BLaER1 treated with 17β-estradiol and CSF1 and Interleukin-3, amounts not matched to agents 10 nM and 100 nM (cell line): ENCODE data around the gene HMSD.

ENCODE experiments used
- H3K27ac ChIP-seq, 11 experiments: shearing (Covaris generic); formaldehyde crosslinking; 2 replicates each; pipeline ENCODE4 v1.8.1; 2022
- H3K27me3 ChIP-seq, 11 experiments: shearing (Covaris generic); formaldehyde crosslinking; 2 replicates each; pipeline ENCODE4 v1.8.1; 2022
- H3K36me3 ChIP-seq, 11 experiments: shearing (Covaris generic); formaldehyde crosslinking; 2 replicates each; pipeline ENCODE4 v1.8.1; 2022
- H3K4me1 ChIP-seq, 10 experiments: shearing (Covaris generic); formaldehyde crosslinking; 2 replicates each; pipeline ENCODE4 v1.8.1; 2022
- H3K4me2 ChIP-seq, 11 experiments: shearing (Covaris generic); formaldehyde crosslinking; 2 replicates each; pipeline ENCODE4 v1.8.1; 2022
- H3K4me3 ChIP-seq, 10 experiments: shearing (Covaris generic); formaldehyde crosslinking; 2 replicates each; pipeline ENCODE4 v1.8.1; 2022
- H3K9ac ChIP-seq, 11 experiments: shearing (Covaris generic); formaldehyde crosslinking; 2 replicates each; pipeline ENCODE4 v1.8.1; 2022
- H3K9me3 ChIP-seq, 11 experiments: shearing (Covaris generic); formaldehyde crosslinking; replicated peaks in 1 of 11; 2 replicates each; pipeline ENCODE4 v1.8.1; 2022
- H4K20me1 ChIP-seq, 11 experiments: shearing (Covaris generic); formaldehyde crosslinking; 2 replicates each; pipeline ENCODE4 v1.8.1; 2022
- Cebpa-rat ChIP-seq, 11 experiments: shearing (Covaris generic); IDR thresholded peaks; 2 replicates each; pipeline ENCODE4 v1.8.1; 2022

HMSD gene

GRCh38 chr18:63977040-63977439 is 27.9 kb downstream of the HMSD start:
- Histone ChIP-seq H3K4me2 (peak overlapping the region in 5 of 11 experiments; percentile 68 to 97 (median 95); a peak in 11 of 22 replicates), H3K4me1 (peaks cover 27 to 85% (median 60%) of the 10 kb centered on the region in 10 experiments), H3K36me3 (peaks cover 21 to 46% (median 32%) of the 10 kb centered on the region in 11 experiments), H3K27ac (peak overlapping the region in 3 of 11 experiments; percentile 13 to 78 (median 36); a peak in 2 of 22 replicates), H3K9me3 (peaks cover 0 to 3% (median 0%) of the 10 kb centered on the region in 11 experiments; a peak in 3 of 22 replicates), H3K9ac (0 out of 22 replicates have a peak overlapping the region, but pooled peaks of 1 of the 11 experiments have one; percentile 42), H3K4me3 (no peak overlapping the region), H3K27me3 (no peaks in the 10 kb centered on the region), H4K20me1 (peaks cover 0 to 82% (median 51%) of the 10 kb centered on the region in 11 experiments; a peak in 20 of 22 replicates)
- no peak for TF ChIP-seq Cebpa-rat (IDR thresholded peaks at IDR 0.05)

DNA sequence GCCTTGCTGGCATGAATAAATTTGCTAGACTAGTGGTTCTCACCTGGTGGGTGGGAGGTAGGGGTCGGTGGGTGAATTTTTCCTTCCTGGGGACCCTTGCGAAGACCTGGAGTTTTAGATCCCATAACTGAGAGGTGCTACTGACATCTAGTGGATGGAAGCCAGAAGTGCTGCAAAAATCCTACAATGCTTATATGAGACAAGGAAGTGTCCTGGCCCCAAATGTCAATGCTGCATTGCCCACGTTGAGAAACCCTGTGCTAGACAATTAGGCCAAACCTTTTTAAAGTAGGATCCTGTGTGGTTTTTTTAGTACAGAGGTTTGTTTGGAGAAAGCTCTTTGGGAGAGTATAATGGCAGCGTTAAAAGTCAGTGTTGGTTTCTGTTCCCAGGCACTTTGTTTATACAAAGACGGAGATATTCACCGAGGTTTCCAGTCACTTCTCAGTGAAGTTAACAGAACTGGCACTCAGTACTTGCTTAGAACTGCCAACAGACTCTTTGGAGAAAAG is 30.4 kb downstream of the HMSD start:
- H3K27ac ChIP-seq: no peak overlapping the region
- peak overlapping the region in 6 of 11 experiments; percentile 6 to 41 (median 20); a peak in 6 of 22 replicates for H3K4me2 ChIP-seq
- H3K4me1 ChIP-seq: peaks cover 26 to 73% (median 51%) of the 10 kb centered on the region in 10 experiments
- no peak overlapping the region for H3K4me3 ChIP-seq
- TF ChIP-seq Cebpa-rat (IDR thresholded peaks at IDR 0.05): no peak
- no peaks in the 10 kb centered on the region for H3K27me3 ChIP-seq
- H4K20me1 ChIP-seq: peaks cover 0 to 86% (median 54%) of the 10 kb centered on the region in 11 experiments; a peak in 20 of 22 replicates
- H3K9ac ChIP-seq: peak overlapping the region in 2 of 11 experiments; percentile 16 to 18; a peak in 1 of 22 replicates
- H3K36me3 ChIP-seq: peaks cover 46 to 70% (median 57%) of the 10 kb centered on the region in 11 experiments
- H3K9me3 ChIP-seq: no peaks in the 10 kb centered on the region

- peak overlapping the region in 1 of 11 experiments; percentile 24; a peak in 1 of 22 replicates for H3K9ac ChIP-seq
- peak overlapping the region in 3 of 11 experiments; percentile 12 to 46 (median 41); a peak in 3 of 22 replicates for H3K4me2 ChIP-seq
Observed at GRCh38 chr18:63980027-63980426, 30.9 kb downstream of the HMSD start.

DNA sequence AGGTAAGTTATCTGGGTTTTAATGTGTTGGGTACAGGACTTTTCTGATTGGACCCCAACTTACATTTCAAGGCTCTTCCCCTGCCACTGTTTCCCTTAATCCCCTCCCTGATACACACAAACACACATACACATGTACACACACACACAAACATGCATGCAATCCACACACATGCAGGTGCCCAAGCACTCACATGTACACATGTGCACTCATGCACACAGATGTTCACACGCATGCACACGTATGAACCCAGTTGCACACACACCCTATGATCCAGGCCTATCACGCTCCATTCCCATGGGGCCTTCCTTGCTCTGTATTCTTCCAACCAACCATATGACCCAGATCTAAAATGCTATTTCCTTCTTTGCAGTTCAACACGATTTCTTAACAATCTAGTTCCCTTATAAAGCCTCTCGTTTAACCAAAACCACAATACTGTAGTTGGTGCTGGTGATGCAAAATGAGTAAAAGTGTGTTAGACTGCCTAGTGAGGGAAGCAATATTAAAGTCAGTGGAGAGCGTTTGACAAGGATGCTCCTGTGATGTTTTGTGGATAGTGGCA is 31.9 kb downstream of the HMSD start:
- no peaks in the 10 kb centered on the region for H3K9me3 ChIP-seq
- no peak overlapping the region for H3K4me3 ChIP-seq
- H3K9ac ChIP-seq: peak overlapping the region in 3 of 11 experiments; percentile 16 to 25 (median 19); a peak in 2 of 22 replicates
- peaks cover 13 to 59% (median 37%) of the 10 kb centered on the region in 10 experiments for H3K4me1 ChIP-seq
- H3K4me2 ChIP-seq: peak overlapping the region in 8 of 11 experiments; percentile 6 to 47 (median 27); a peak in 11 of 22 replicates
- no peak for TF ChIP-seq Cebpa-rat (IDR thresholded peaks at IDR 0.05)
- H3K27me3 ChIP-seq: no peaks in the 10 kb centered on the region
- H3K36me3 ChIP-seq: peaks cover 60 to 85% (median 72%) of the 10 kb centered on the region in 11 experiments
- peak overlapping the region in 3 of 11 experiments; percentile 2 to 13 (median 5); a peak in 2 of 22 replicates for H3K27ac ChIP-seq
- peaks cover 0 to 90% (median 54%) of the 10 kb centered on the region in 11 experiments; a peak in 19 of 22 replicates for H4K20me1 ChIP-seq

More at GRCh38 chr18:63980027-63980426, 30.9 kb downstream of the HMSD start:
- Histone ChIP-seq H3K9me3 (no peaks in the 10 kb centered on the region), H3K27me3 (no peaks in the 10 kb centered on the region), H4K20me1 (peaks cover 0 to 84% (median 54%) of the 10 kb centered on the region in 11 experiments; a peak in 20 of 22 replicates), H3K4me1 (peaks cover 23 to 67% (median 45%) of the 10 kb centered on the region in 10 experiments), H3K27ac (no peak overlapping the region), H3K4me3 (no peak overlapping the region), H3K36me3 (peaks cover 51 to 76% (median 62%) of the 10 kb centered on the region in 11 experiments)
- TF ChIP-seq Cebpa-rat (IDR thresholded peaks at IDR 0.05): no peak

DNA sequence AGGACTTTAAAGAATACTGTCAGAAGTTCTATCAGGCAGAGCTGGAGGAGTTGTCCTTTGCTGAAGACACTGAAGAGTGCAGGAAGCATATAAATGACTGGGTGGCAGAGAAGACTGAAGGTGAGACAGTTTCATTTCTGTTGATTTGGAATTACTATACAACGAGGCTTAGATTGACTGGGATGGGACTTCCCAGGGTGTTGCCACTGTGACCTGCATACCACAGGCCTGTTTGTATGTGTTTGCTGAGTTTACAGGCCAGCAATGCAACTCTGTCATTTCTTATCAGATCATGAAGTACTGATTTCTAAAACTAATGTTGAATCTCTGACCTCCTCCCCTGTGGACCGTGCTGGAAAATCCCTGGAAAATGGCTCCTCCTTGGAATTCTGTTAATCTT is 32.6 kb downstream of the HMSD start:
- H3K27ac ChIP-seq: no peak overlapping the region
- H3K4me1 ChIP-seq: peaks cover 7 to 51% (median 29%) of the 10 kb centered on the region in 10 experiments
- H3K9me3 ChIP-seq: no peaks in the 10 kb centered on the region
- no peak for TF ChIP-seq Cebpa-rat (IDR thresholded peaks at IDR 0.05)
- H4K20me1 ChIP-seq: peaks cover 0 to 93% (median 49%) of the 10 kb centered on the region in 11 experiments; a peak in 19 of 22 replicates
- H3K4me3 ChIP-seq: no peak overlapping the region
- peak overlapping the region in 1 of 11 experiments; percentile 47; a peak in 1 of 22 replicates for H3K4me2 ChIP-seq
- H3K36me3 ChIP-seq: peaks cover 63 to 93% (median 79%) of the 10 kb centered on the region in 11 experiments
- H3K27me3 ChIP-seq: no peaks in the 10 kb centered on the region
- no peak overlapping the region for H3K9ac ChIP-seq

- H3K4me2 ChIP-seq: no peak overlapping the region
- TF ChIP-seq Cebpa-rat (IDR thresholded peaks at IDR 0.05): peak in 2 of 11 experiments; percentile 19 to 27; a peak in 1 of 22 replicates
Observed at GRCh38 chr18:63982361-63982760, 33.3 kb downstream of the HMSD start.

DNA sequence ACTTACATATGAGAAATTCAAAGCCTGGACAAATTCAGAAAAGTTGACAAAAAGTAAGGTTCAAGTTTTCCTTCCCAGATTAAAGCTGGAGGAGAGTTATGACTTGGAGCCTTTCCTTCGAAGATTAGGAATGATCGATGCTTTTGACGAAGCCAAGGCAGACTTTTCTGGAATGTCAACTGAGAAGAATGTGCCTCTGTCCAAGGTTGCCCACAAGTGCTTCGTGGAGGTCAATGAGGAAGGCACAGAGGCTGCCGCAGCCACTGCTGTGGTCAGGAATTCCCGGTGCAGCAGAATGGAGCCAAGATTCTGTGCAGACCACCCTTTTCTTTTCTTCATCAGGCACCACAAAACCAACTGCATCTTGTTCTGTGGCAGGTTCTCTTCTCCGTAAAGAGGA is 37.8 kb downstream of the HMSD start:
- Histone ChIP-seq H3K4me1 (peaks cover 0 to 2% (median 0%) of the 10 kb centered on the region in 10 experiments; a peak in 1 of 20 replicates), H4K20me1 (peaks cover 0 to 59% (median 8%) of the 10 kb centered on the region in 11 experiments; a peak in 9 of 22 replicates), H3K36me3 (peaks cover 57 to 88% (median 75%) of the 10 kb centered on the region in 11 experiments), H3K9ac (no peak overlapping the region), H3K9me3 (no peaks in the 10 kb centered on the region), H3K27ac (no peak overlapping the region), H3K27me3 (no peaks in the 10 kb centered on the region), H3K4me2 (no peak overlapping the region), H3K4me3 (no peak overlapping the region)
- no peak for TF ChIP-seq Cebpa-rat (IDR thresholded peaks at IDR 0.05)

More at GRCh38 chr18:63982361-63982760, 33.3 kb downstream of the HMSD start:
- Histone ChIP-seq H3K27me3 (no peaks in the 10 kb centered on the region), H3K9ac (no peak overlapping the region), H3K4me1 (peaks cover 7 to 45% (median 24%) of the 10 kb centered on the region in 10 experiments; a peak in 19 of 20 replicates), H3K9me3 (no peaks in the 10 kb centered on the region), H3K36me3 (peaks cover 70 to 96% (median 86%) of the 10 kb centered on the region in 11 experiments), H3K4me3 (no peak overlapping the region), H4K20me1 (peaks cover 0 to 96% (median 46%) of the 10 kb centered on the region in 11 experiments; a peak in 19 of 22 replicates), H3K27ac (no peak overlapping the region)

GRCh38 chr18:63987743-63988142 is 38.6 kb downstream of the HMSD start:
- Histone ChIP-seq H3K27ac (no peak overlapping the region), H3K9ac (no peak overlapping the region), H3K4me3 (no peak overlapping the region), H3K4me1 (no peaks in the 10 kb centered on the region), H3K36me3 (peaks cover 48 to 88% (median 68%) of the 10 kb centered on the region in 11 experiments), H4K20me1 (peaks cover 0 to 50% (median 7%) of the 10 kb centered on the region in 11 experiments; a peak in 9 of 22 replicates), H3K9me3 (peaks cover 0 to 3% (median 0%) of the 10 kb centered on the region in 11 experiments; a peak in 2 of 22 replicates), H3K4me2 (no peak overlapping the region), H3K27me3 (no peaks in the 10 kb centered on the region)
- TF ChIP-seq Cebpa-rat (IDR thresholded peaks at IDR 0.05): no peak

- no peak for TF ChIP-seq Cebpa-rat (IDR thresholded peaks at IDR 0.05)
- no peak overlapping the region for H3K27ac ChIP-seq
- H3K4me1 ChIP-seq: no peaks in the 10 kb centered on the region
- peaks cover 0 to 8% (median 0%) of the 10 kb centered on the region in 11 experiments; a peak in 3 of 22 replicates for H4K20me1 ChIP-seq
- H3K9ac ChIP-seq: no peak overlapping the region
- peaks cover 30 to 45% (median 39%) of the 10 kb centered on the region in 11 experiments for H3K9me3 ChIP-seq
- no peaks in the 10 kb centered on the region for H3K27me3 ChIP-seq
- H3K36me3 ChIP-seq: peaks cover 3 to 77% (median 37%) of the 10 kb centered on the region in 11 experiments
- H3K4me3 ChIP-seq: no peak overlapping the region
- no peak overlapping the region for H3K4me2 ChIP-seq
Observed at GRCh38 chr18:63992751-63993150, 43.6 kb downstream of the HMSD start.
